Spleen (tissue), 11 donors: ENCODE measurements around the gene ECM2. TPM values are rescaled to one million over a fixed set of nuclear protein-coding genes. Genes with fewer than 3 reads are reported as not detected.

Experiments used
- DNase-seq: peaks from one replicate; pipeline ENCODE4 v3.0.0-alpha.2; 2020
- H3K27ac ChIP-seq, 8 donors: fragments of 200-600 bp; sonication (generic) in 7 of 8; 1 replicate in 4 of 8; 2 replicates in 4 of 8; pipeline versions ENCODE4 v1.5.0 to v1.8.0; 2016 to 2021; ENCODE audit warnings: inconsistent platforms in 4 of 8, mild to moderate bottlenecking in 4 of 8, moderate library complexity in 1 of 8
- H3K27me3 ChIP-seq, 7 donors: fragments of 200-600 bp; sonication (generic) in 6 of 7; replicated peaks in 1 of 7; 1 replicate in 4 of 7; 2 replicates in 3 of 7; pipeline versions ENCODE4 v1.5.0 to v1.8.0; 2016 to 2021; ENCODE audit warnings: inconsistent platforms in 3 of 7, mild to moderate bottlenecking in 1 of 7
- H3K36me3 ChIP-seq, 6 donors: fragments of 200-600 bp; sonication (generic) in 5 of 6; 1 replicate in 4 of 6; 2 replicates in 2 of 6; pipeline versions ENCODE4 v1.5.0 to v1.8.0; 2016 to 2021; ENCODE audit warnings: inconsistent platforms in 2 of 6
- H3K4me1 ChIP-seq, 6 donors: fragments of 200-600 bp; sonication (generic) in 5 of 6; 1 replicate in 3 of 6; 2 replicates in 3 of 6; pipeline versions ENCODE4 v1.5.0 to v1.8.0; 2016 to 2021; ENCODE audit warnings: inconsistent platforms in 3 of 6
- H3K4me3 ChIP-seq, 8 donors: fragments of 200-600 bp; sonication (generic) in 7 of 8; 1 replicate in 4 of 8; 2 replicates in 4 of 8; pipeline versions ENCODE4 v1.5.0 to v1.8.0; 2016 to 2021; ENCODE audit warnings: inconsistent platforms in 4 of 8, mild to moderate bottlenecking in 4 of 8, moderate library complexity in 2 of 8
- H3K9me3 ChIP-seq, 8 donors: fragments of 200-600 bp; sonication (generic) in 7 of 8; 1 replicate in 4 of 8; 2 replicates in 4 of 8; pipeline versions ENCODE4 v1.5.0 to v1.8.0; 2016 to 2021; ENCODE audit warnings: inconsistent platforms in 4 of 8
- POLR2A ChIP-seq, 3 donors: fragments of 450-650 bp; IDR thresholded peaks; one replicate each; pipeline ENCODE4 v1.5.1; 2017; ENCODE audit warnings: antibody characterized with exemption in 3 of 3, mild to moderate bottlenecking in 1 of 3
- POLR2AphosphoS5 ChIP-seq, 3 donors: sonication (generic); formaldehyde crosslinking; IDR thresholded peaks; one replicate each; pipeline ENCODE4 v1.5.1; 2017; ENCODE audit warnings: antibody characterized with exemption in 3 of 3
- WGBS, 5 donors: extraction: QIAGEN DNeasy Blood & Tissue Kit in 3 of 5; methylation state at CpG; one replicate each; pipeline versions ENCODE4 v1.1.5 to v1.1.7; 2013 to 2018; 5-methylcytosine and 5-hydroxymethylcytosine counted together
- intact Hi-C: fragments of 100-400 bp; cut with DNase I; formaldehyde crosslinking; loops from one replicate; pipeline ENCODE4 v1.15.0; 2023; ENCODE audit warnings: low total_unique reads
- polyA plus RNA-seq, 3 donors: library from polyadenylated mRNA; stranded (reverse); fragments of 200-250 nt; gene quantifications; one replicate each; pipeline ENCODE4 v1.2.1, GENCODE V29; 2013
- total RNA-seq, 7 donors: library from RNA; depleted of rRNA in 3 of 7; stranded (reverse); fragments of >200 nt in 3 of 7; fragmentation: NEBNext Ultra II Directional in 4 of 7; extraction: Animal tissue kit (Norgen Biotek cat#: 25700) in 4 of 7; gene quantifications; one replicate each; pipeline versions ENCODE4 v1.1.0 to v1.2.1, GENCODE V29; 2016 to 2021
- TF ChIP-seq, protein P1 (sequence below), 11 experiments: fragments of 200-600 bp in 7 of 11; fragments of 450-650 bp in 4 of 11; sonication (generic) in 4 of 11; IDR thresholded peaks in 8 of 11; conservative IDR thresholded peaks in 3 of 11; 1 replicate in 7 of 11; 2 replicates in 4 of 11; pipeline versions ENCODE4 v1.4.0 to v1.8.0; 2016 to 2021; ENCODE audit warnings: antibody characterized with exemption in 11 of 11, inconsistent platforms in 4 of 11, mild to moderate bottlenecking in 1 of 11
- donor health status: healthy with polysubstance abuse.
- donor health status: DM: no; HTN: no; CAD: no; lungs with moderate emphysema.
- donor health status: DM: no; HTN: no; CAD: no.
- donor health status: Bipolar disorder and iron deficiency.
- donor health status: healthy.
- donor health status: DM: no; HTN: no; CAD: no.
- donor health status: DM: yes; HTN: yes; CAD: no.

ECM2 gene
- total and polyA plus RNA-seq, 10 donors = 0.22 to 1.7 (median 0.47) TPM; not detected in 2

DNA sequence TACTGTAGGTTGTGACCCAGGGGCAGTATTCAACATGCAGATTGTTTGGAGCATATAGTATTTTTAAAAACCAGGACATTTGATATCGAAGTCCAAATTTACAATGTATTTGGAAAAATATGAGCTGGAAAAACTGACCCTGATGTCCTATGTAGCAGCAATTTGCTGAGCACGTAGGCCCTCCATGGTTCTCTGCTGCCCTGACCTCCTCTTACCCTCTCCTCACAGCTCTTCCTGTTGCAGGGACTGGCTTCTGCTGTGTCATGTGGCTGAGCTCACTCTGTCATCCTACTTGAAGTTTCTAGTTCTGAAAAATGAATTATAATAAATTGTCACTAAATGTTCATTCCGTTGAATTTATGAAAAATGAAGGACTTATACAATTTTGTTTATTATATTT lies 49.4 kb downstream of the ECM2 start:
- Histone ChIP-seq H3K27ac (no peak overlapping the region), H3K27me3 (no peaks in the 10 kb centered on the region), H3K9me3 (no peaks in the 10 kb centered on the region), H3K4me1 (peaks cover 0 to 2% (median 0%) of the 10 kb centered on the region in 6 donors), H3K36me3 (no peaks in the 10 kb centered on the region), H3K4me3 (no peak overlapping the region)
- 49 to 60% (median 51%) methylated on average over 3 of the region's 3 CpGs for WGBS, 5 donors
- TF ChIP-seq POLR2AphosphoS5 (IDR thresholded peaks at IDR 0.05) (no peak), POLR2A (IDR thresholded peaks at IDR 0.05) (no peak)
- TF ChIP-seq, protein P1, sequence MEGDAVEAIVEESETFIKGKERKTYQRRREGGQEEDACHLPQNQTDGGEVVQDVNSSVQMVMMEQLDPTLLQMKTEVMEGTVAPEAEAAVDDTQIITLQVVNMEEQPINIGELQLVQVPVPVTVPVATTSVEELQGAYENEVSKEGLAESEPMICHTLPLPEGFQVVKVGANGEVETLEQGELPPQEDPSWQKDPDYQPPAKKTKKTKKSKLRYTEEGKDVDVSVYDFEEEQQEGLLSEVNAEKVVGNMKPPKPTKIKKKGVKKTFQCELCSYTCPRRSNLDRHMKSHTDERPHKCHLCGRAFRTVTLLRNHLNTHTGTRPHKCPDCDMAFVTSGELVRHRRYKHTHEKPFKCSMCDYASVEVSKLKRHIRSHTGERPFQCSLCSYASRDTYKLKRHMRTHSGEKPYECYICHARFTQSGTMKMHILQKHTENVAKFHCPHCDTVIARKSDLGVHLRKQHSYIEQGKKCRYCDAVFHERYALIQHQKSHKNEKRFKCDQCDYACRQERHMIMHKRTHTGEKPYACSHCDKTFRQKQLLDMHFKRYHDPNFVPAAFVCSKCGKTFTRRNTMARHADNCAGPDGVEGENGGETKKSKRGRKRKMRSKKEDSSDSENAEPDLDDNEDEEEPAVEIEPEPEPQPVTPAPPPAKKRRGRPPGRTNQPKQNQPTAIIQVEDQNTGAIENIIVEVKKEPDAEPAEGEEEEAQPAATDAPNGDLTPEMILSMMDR (IDR thresholded peaks at IDR 0.05 in 8 of 11, conservative IDR thresholded peaks at IDR 0.05 in 3 of 11) = no peak
- intact Hi-C loops = no loop called here
- no peak for DNase-seq

DNA sequence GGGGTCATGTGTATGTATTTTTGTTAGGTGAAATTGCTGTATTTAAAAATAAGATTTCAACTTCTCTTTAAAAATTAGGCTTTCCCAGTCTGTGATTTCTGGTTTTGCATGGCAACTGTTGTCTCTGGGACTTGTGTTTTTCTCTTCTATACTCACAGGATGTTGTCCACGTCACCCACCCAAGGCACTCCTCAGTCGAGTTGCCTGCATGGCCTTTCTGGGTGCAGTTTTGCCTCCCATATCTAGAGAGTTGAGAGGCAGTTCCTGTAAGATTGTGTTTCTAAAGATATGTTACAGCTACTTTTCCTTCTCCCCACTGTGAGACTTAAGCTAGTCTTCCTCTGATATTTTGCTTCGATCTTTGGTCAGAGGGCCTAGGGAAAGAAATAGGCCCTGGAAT lies 51.2 kb downstream of the ECM2 start:
- no peaks in the 10 kb centered on the region for H3K9me3 ChIP-seq
- peaks cover 0 to 2% (median 0%) of the 10 kb centered on the region in 6 donors for H3K4me1 ChIP-seq
- no peak overlapping the region for H3K27ac ChIP-seq
- H3K4me3 ChIP-seq = no peak overlapping the region
- no peaks in the 10 kb centered on the region for H3K27me3 ChIP-seq
- no peaks in the 10 kb centered on the region for H3K36me3 ChIP-seq
- TF ChIP-seq, protein P1 (IDR thresholded peaks at IDR 0.05 in 8 of 11, conservative IDR thresholded peaks at IDR 0.05 in 3 of 11) = no peak
- TF ChIP-seq POLR2A (IDR thresholded peaks at IDR 0.05) (no peak), POLR2AphosphoS5 (IDR thresholded peaks at IDR 0.05) (no peak)
- WGBS, 5 donors = 78 to 91% (median 82%) methylated on average over 3 of the region's 3 CpGs
- DNase-seq = no peak
- intact Hi-C loops = no loop called here

DNA sequence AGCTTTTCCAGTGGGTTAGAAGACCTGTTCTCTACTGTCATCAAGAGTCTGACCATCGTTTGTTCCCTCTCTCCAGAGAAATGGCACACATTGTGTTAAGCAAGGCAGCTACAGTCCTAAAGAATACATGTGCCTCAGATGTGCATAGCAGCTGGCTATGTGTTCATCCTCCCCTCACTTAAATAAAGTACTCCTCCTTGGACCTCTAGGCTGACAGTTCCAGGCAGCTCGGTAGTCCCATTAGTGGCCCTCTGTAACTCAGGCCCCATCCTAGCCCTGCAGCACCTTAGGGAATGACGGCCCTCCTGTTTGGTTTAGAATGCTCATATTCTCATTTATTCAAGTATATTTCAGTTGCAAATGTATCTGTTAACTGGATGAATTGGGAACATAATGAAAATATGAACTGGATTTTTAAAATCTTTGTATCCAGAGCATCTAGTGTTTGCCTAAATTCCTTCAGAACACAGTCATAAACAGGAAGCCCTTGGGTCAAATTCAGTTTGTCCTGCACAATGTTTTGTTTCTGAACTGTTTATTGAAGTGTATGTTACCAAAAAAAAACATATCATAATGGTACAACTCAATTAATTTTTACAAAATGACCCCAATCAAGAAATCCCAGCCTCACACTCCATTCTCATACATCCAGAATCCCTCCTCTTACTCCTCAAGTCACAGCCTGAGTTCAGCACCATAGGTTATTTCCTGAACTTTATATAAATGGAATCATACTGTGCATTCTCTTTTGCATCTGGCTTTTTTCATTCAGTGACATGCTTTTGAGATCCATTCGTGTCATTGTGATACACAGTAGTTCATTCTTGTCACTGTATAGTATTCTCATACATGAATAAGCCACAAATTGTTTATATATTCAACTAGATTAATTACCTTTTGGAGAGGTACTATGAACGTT lies 51.9 kb downstream of the ECM2 start:
- no peaks in the 10 kb centered on the region for H3K27me3 ChIP-seq
- no peak overlapping the region for H3K4me3 ChIP-seq
- no peaks in the 10 kb centered on the region for H3K36me3 ChIP-seq
- H3K4me1 ChIP-seq = peaks cover 0 to 2% (median 0%) of the 10 kb centered on the region in 6 donors
- TF ChIP-seq POLR2AphosphoS5 (IDR thresholded peaks at IDR 0.05) = no peak
- TF ChIP-seq POLR2A (IDR thresholded peaks at IDR 0.05) = no peak
- TF ChIP-seq, protein P1 (IDR thresholded peaks at IDR 0.05 in 8 of 11, conservative IDR thresholded peaks at IDR 0.05 in 3 of 11) = no peak
- WGBS, 5 donors = 68 to 88% (median 84%) methylated on average over 5 of the region's 5 CpGs
- H3K27ac ChIP-seq = peak overlapping the region in 5 of 8 donors; percentile 7 to 47 (median 26)
- DNase-seq = no peak
- intact Hi-C loops = no loop called here
- no peaks in the 10 kb centered on the region for H3K9me3 ChIP-seq

DNA sequence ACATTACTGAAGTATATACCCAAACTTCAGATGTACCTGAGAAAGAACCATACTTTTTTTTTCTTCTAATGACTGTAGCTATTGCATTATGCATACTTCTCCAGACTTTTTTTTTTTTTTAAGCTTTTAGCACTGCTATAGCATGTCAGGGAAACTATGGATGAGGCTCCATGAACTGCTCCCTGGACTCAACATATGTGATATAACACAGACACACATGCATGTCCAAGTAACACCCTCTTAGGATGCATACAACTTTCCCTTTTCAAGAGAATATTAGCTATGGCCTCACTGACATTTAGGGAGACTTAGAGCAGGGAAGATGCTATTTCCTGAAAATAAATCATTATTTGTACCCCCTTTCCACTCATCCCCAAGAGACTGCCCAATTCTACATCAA lies 53.0 kb downstream of the ECM2 start:
- intact Hi-C loops = no loop called here
- H3K4me1 ChIP-seq = peaks cover 0 to 2% (median 0%) of the 10 kb centered on the region in 6 donors
- TF ChIP-seq POLR2A (IDR thresholded peaks at IDR 0.05) (no peak), POLR2AphosphoS5 (IDR thresholded peaks at IDR 0.05) (no peak)
- TF ChIP-seq, protein P1 (IDR thresholded peaks at IDR 0.05 in 8 of 11, conservative IDR thresholded peaks at IDR 0.05 in 3 of 11) = no peak

More for the DNA sequence above, 53.0 kb downstream of the ECM2 start:
- Histone ChIP-seq H3K36me3 (no peaks in the 10 kb centered on the region), H3K9me3 (no peaks in the 10 kb centered on the region), H3K27ac (no peak overlapping the region), H3K4me3 (no peak overlapping the region), H3K27me3 (no peaks in the 10 kb centered on the region)
- no peak for DNase-seq
